GM10847 (cell line): Measurements from ENCODE around the gene CMPK2.

Experiments used
- POLR2A ChIP-seq: IDR thresholded peaks from 2 replicates; pipeline ENCODE4 v1.6.1; 2011; ENCODE audit not compliant: insufficient read length; ENCODE audit errors: extremely low read depth

CMPK2 gene

GRCh38 chr2:6832596-6833299, 33.0 kb downstream of the CMPK2 start:
- TF ChIP-seq POLR2A = no peak

DNA sequence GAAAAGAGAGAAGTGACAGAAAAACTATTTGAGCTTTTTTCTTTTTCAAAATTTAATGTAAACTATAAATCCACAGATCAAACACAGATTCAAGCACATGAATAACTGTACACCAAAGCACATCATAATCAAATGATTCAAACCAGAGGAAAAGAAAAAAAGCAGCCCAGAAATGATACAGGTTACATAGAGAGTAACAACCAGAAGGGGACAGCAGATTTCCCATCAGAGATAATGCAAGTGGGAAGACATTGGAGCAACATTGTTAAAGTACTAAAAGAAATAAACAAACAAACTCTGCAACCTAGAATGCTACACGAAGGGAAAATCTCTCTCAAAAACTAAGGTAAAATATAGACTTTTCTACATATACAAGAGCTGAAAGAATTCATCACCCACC, 34.5 kb downstream of the CMPK2 start:
- no peak for TF ChIP-seq POLR2A

- TF ChIP-seq POLR2A = no peak
Measured at GRCh38 chr2:6828299-6828584, 37.5 kb downstream of the CMPK2 start.

- TF ChIP-seq POLR2A = no peak
Measured at GRCh38 chr2:6827566-6828298, 38.0 kb downstream of the CMPK2 start.

GRCh38 chr2:6826081-6826913, 39.4 kb downstream of the CMPK2 start:
- no peak for TF ChIP-seq POLR2A

GRCh38 chr2:6824962-6825361, 40.7 kb downstream of the CMPK2 start:
- no peak for TF ChIP-seq POLR2A

DNA sequence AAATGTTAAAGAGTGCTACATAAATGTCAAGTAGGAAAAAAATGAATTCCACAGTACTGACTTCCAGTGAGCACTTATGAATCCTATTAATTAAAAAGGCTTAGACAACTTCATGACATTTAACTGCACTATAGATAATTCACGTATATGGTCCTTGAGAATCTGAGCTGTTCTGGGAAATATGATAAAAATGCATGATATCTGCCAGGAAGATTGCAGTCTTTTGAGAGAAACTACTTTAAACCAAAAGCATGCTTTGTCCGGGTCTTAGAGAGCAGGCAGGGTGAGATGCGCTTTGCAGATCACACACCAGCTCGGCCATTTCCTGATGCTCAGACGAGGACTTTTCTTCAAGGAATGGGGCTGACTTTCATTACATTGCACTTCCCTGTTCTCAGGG, 42.6 kb downstream of the CMPK2 start:
- TF ChIP-seq POLR2A = no peak

DNA sequence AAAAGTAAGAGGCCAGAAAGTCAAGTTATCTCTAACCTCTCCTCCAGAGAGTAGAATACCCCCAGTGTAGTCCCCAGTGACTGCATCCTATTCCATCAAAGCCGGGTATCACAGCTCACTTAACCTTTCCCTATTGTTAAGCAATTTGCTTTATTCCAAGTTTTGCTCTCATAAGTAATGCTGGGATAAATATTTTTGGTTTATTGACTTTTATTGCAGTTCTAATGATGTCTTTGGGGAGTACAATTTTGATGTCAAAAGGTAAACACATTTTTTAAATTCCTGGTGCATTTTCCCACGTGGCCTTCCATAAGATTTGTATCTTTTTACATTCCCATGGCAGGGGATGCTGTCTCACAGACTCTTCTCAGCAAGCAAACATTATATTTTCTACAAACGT, 43.3 kb downstream of the CMPK2 start:
- TF ChIP-seq POLR2A = no peak

- TF ChIP-seq POLR2A = no peak
Measured at GRCh38 chr2:6820903-6821584, 44.7 kb downstream of the CMPK2 start.

GRCh38 chr2:6820236-6820635, 45.5 kb downstream of the CMPK2 start:
- TF ChIP-seq POLR2A = no peak

GRCh38 chr2:6819668-6820067, 46.0 kb downstream of the CMPK2 start:
- no peak for TF ChIP-seq POLR2A

DNA sequence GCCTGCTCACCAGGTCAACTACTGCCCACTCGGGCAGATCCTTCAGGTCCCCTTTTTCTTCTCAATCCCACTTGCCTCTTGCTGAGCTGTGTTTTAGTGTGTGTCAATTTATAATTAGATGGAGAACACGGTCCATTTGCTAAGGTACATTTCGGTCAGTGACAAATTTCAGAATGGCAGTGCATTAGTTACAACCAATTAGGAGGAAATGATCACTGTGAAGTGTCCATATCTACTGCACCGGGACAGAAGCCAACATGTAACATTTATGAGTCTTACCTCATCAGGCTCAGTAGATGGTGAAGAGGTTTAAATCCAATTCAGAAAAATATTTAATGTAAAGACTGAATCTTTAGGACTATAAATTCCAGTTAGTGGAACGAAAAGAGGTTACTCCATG, 47.7 kb downstream of the CMPK2 start:
- no peak for TF ChIP-seq POLR2A

DNA sequence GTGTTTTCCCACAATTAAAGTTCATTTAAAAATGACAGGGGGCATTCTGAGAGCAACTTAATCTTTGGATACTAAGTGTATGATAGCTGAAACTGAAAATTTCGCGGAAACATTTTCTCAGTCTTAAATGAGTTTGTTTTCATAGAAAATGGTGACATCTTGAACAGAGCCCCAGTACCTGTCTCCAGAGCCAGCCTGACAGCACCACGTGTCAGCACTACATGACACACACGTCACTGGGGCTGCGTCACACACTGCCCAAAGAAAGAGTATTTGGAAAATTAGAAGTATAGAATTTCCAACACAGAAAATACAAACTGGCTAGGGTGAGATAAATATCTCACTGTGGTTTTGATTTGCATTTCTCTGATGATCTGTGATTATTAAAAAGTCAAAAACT, 50.8 kb downstream of the CMPK2 start:
- TF ChIP-seq POLR2A = no peak

DNA sequence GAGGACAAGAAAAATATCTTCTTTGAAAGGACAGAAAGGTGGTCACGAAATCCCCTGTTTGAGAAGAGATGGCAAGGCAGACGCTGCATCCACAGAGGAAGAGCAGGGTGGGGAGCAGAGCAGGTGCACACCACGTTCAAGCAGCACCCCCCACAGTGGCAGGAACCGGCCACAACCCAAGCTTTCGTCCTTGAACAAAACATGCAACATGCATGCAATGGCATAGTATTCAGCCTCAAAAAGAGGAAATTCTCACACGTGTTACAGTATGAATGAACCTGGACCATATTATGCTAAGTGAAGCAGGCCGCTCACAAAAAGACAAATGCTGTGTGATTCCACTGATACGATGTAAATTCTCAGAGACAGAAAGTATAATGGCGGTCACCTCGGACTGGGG, 51.4 kb downstream of the CMPK2 start:
- no peak for TF ChIP-seq POLR2A

- no peak for TF ChIP-seq POLR2A
Measured at GRCh38 chr2:6813573-6813972, 52.1 kb downstream of the CMPK2 start.
